Measurements from ENCODE around the gene ARHGAP6.
"Not testable (repeated sequence)": the region's sequence is repeated elsewhere in the genome, so short reads cannot be mapped to it uniquely, and the experiment has no call there.

The ARHGAP6 gene

GRCh38 chrX:11187001-11187400, 478.7 kb downstream of the ARHGAP6 start:
- DNase-seq (ENCODE audit: low read depth in 2 of 2, low spot score in 1 of 2) = no peak

DNA sequence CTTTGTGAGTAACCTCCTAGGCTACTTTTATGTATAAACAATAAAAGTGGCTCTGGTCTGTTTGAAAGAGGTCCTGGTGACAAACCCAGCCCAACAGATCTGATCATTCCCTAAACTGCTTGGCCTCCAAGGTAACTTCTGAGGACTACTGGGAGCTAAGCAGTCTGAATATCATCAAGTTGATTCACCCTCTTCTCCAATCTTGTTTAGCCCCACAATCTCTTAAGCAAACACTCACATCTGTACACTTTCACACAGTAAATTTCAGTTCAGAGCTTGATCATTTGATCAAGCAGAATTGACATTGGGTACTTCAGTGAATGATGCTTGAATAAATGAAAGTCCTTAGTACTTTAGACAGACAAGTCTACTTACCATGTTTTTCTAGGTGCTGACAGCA, 479.9 kb downstream of the ARHGAP6 start:
- DNase-seq (ENCODE audit: low read depth in 2 of 2, low spot score in 1 of 2) = no peak

- DNase-seq (ENCODE audit: low read depth in 2 of 2, low spot score in 1 of 2) = no peak
Measured at GRCh38 chrX:11180571-11180970, 485.1 kb downstream of the ARHGAP6 start.

DNA sequence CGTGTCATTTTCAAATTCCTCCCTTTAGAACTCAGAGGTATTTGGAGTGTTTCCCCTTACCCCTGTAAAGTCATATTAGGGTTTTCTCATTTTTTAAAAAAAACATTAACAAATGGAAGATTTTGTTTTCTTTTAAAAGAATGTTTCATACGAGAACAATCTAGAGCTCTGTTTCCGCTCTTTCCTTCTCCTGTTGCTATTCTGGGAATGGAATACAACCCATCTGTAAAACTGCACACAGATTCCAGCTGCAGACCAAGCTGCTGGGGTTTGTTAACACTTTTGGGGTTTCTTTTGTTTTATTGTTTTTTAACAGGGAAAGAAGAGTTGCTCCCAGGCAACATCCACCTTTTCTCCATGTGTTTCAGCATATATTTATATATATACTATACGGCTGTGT, 493.3 kb downstream of the ARHGAP6 start:
- no peak for DNase-seq (ENCODE audit: low read depth in 2 of 2, low spot score in 1 of 2)

- no peak for DNase-seq (ENCODE audit: low read depth in 2 of 2, low spot score in 1 of 2)
Measured at GRCh38 chrX:11171956-11172355, 493.8 kb downstream of the ARHGAP6 start.

DNA sequence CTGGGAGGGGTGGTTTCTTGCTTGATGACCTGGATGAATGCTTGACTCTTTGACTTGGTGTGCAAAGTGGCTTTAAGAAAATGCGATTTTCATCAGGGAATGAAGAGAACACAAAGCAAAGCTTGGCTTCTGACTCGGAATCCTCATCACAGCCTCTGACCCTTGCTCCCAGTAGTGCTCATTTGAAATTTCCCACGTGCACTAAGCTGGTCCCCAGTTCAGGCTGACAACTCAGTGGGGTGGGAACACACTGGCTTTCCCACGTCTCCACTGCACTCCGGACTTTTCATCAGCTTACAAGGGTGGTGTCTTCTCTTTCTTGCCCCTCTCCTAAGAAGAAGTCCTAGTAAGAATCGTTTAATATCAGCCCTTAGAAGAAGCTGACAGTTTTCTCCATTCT, 501.3 kb downstream of the ARHGAP6 start:
- DNase-seq (ENCODE audit: low read depth in 2 of 2, low spot score in 1 of 2) = no peak

DNA sequence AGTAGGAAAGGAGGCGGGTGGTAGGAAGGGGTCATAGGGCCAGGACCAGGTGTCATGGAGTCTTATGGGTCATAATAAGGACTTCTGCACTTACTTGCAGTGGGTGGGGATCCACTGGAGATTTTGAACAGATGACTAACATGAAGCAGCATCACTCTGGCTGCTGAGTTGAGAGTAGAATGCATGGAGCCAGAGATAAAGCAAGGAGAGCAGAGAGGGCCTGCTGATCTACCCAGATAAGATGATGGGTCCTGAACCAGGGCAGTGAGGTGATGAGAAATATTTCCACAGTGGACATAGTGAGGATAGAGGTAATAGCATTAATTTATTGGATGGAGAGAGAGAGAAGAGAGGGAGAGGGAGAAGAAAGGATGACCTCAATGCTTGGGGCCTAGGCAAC, 506.6 kb downstream of the ARHGAP6 start:
- DNase-seq (ENCODE audit: low read depth in 2 of 2, low spot score in 1 of 2) = no peak

GRCh38 chrX:11151799-11152559, 513.7 kb downstream of the ARHGAP6 start:
- DNase-seq (ENCODE audit: low read depth in 2 of 2, low spot score in 1 of 2) = no peak

DNA sequence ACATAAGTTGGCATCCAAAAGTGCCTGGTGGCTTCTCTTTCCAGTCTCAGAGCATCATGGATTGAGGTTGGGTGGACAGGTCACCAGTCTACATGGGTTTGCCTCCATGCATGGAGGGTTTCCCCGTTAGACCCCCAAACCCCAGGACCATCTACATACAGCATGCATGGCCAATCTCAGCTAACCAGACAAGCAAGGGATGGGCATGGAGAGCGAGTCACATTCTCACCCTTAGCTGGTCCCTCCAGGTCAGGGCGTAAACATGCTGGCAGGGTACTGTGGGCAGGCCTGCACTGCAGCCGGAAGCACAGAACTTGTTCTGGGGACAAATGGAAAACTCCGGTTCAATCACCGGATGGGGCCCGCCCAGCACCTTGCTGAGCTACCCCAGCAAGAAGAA, 517.3 kb downstream of the ARHGAP6 start:
- DNase-seq (ENCODE audit: low read depth in 2 of 2, low spot score in 1 of 2) = no peak

- no peak for DNase-seq (ENCODE audit: low read depth in 2 of 2, low spot score in 1 of 2)
Measured at GRCh38 chrX:11146411-11146810, 519.3 kb downstream of the ARHGAP6 start.

DNA sequence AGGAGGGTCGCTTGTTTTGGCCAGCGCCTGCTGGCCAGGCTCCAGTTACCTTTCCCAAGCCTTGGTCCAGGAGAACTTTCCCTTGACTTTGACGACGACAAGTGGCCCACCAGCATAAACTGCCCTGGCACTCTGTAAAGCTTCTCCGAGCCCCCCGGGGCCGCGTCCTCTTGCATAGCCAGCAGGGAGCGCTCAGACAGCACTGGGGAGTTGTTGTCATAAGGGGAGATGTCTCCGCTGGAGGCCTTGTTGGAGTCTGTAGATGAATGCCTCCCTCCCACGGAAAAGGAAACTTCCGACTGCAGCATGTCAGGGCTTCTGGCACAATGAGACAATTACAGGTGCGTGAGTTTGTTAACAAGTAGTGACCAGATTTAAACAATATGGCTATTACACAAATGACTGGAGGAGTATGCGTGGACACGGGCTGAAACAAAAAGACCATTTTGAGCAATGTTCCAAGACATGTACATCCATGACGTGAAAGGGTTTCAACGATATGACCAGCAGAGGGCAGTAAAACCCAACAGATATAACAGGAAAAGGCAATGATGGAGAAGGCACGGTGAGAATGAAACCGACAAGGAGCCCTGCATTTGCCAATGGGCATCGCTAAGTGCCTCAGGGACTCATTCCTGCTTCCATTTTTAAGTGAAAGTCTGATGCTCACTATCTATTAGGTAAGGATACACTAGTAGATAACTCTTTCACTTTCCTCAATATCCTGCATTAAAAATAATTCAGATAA, 521.6 kb downstream of the ARHGAP6 start:
- DNase-seq (ENCODE audit: low read depth in 2 of 2, low spot score in 1 of 2) = peak in 1 of 2 donors; percentile 1

DNA sequence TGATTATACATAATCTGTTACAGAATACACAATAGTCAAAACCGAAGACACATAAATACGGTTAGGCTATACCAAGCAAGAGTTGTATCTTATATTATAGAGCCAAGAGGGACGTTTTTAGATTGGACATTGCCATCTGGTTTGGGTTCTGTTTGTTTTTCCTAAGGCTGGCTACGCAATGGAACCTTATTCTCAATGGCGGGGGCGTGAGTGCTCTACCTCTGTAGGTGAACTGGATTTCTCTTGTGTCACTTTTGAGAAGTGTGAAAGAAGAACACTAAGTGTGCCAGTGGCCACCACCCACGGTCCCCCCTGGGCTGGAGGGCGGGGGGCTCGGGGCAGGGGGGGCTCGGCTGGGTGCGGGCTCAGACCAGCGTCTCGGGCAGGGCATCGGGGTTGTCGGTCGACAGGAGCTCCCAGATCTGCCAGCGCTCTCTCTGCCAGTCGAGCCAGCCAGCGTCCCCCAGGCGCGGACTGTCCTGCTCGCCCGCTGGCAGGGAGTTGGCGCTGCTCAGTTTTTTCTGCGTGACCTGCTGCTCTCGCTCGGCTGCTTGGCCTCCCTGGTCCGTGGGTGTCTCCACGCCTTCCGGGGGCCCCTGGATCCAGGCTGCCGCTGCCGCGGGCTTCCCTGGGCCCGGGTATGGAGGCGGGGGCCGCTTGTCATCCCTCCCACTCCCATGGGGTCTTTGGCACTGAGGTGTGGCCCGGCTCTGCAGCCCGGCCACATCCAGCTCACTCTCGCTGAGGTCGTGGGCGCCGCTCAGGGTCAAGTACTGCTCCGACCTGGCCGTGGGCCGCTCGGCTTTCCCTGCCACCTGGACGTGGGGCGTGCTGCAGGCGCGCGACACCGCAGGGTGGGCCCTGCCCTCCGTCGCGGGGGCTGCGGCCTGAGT, 527.0 kb downstream of the ARHGAP6 start:
- DNase-seq (ENCODE audit: low read depth in 2 of 2, low spot score in 1 of 2) = no peak

- no peak for DNase-seq (ENCODE audit: low read depth in 2 of 2, low spot score in 1 of 2)
Measured at GRCh38 chrX:11137543-11138139, 528.1 kb downstream of the ARHGAP6 start.

GRCh38 chrX:11135564-11136185, 530.0 kb downstream of the ARHGAP6 start:
- DNase-seq (ENCODE audit: low read depth in 2 of 2, low spot score in 1 of 2) = no peak

DNA sequence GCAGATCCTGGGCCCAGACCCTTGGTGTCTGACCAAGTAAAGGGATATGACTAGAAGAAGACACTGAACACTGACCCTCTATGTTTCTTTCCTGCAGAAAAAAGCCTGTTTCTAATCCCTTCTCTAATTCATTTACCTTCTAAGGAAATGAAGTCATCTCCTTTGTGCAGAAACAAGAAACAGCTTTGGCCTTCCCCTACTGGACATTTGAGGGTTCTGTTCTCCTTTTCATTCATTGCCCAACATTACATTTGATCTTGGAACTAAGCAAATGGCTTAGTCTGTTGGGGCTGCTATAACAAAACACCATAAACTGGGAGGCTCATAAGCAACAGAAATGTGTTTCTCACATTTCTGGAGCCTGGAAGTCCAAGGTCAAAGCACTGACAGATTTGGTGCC, 534.6 kb downstream of the ARHGAP6 start:
- DNase-seq (ENCODE audit: low read depth in 2 of 2, low spot score in 1 of 2) = no peak

DNA sequence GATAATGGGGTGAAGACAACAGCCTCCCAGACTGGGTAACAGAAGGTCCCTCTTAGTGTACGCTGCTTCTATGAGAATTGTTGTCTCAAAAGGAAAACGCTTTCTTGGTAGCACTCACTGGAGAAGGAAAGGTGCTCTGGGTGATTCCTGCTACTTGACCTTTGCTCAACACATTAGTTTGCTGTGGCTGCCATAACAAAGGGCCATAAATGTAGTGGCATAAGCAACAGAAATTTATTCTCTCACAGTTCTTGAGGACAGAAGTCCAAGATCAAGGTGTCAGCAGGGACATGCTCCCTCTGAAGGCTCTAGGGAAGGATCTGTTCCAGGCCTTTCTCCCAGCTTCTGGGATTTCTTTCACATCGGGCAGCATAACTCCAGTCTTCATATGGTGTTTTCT, 535.6 kb downstream of the ARHGAP6 start:
- DNase-seq (ENCODE audit: low read depth in 2 of 2, low spot score in 1 of 2) = no peak

- no peak for DNase-seq (ENCODE audit: low read depth in 2 of 2, low spot score in 1 of 2)
Measured at GRCh38 chrX:11129534-11130105, 536.1 kb downstream of the ARHGAP6 start.

DNA sequence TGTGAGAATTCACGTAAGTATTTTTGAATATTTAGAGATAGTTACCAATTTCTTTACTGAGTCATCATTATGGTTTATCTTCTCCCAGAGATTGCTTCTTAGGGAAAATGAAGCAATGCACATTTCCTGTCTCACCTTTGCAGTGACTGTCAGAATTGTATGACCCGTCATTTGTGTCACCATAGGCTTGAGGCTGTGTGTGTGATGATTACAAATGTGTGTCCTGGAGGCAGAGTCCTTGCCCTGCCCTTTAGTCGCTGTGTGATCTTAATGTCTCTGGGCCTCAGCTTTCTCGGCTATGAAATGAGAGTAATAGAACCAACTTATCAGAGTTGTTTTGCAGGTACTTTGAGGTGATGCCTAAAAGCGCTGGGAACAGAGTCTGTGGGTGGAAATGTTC, 540.7 kb downstream of the ARHGAP6 start:
- no peak for DNase-seq (ENCODE audit: low read depth in 2 of 2, low spot score in 1 of 2)

- no peak for DNase-seq (ENCODE audit: low read depth in 2 of 2, low spot score in 1 of 2)
Measured at GRCh38 chrX:11124112-11124511, 541.6 kb downstream of the ARHGAP6 start.

- not testable (repeated sequence) for DNase-seq (ENCODE audit: low read depth in 2 of 2, low spot score in 1 of 2)
Measured at GRCh38 chrX:11123087-11123486, 542.6 kb downstream of the ARHGAP6 start.

All from stimulated activated CD8-positive, alpha-beta memory T cell treated with anti-CD3 and anti-CD28 coated beads, Interleukin-4, amount 100 ng/mL, for 4 hours (primary cell).